GM12891 (cell line): Measurements from ENCODE around the gene MPPED2.

Source experiments
- DNase-seq: peaks from one replicate; pipeline ENCODE4 v3.0.0; 2011; ENCODE audit warnings: low spot score; ENCODE audit not compliant: insufficient read length
- FAIRE-seq: peaks from 2 replicates; lab custom pipeline; 2011; peaks lifted over from hg19 to GRCh38; lab: Jason Lieb, UNC
- PAX5 ChIP-seq: IDR thresholded peaks from 2 replicates; pipeline ENCODE4 v1.6.1; 2011; ENCODE audit warnings: low read length, moderate library complexity, mild to moderate bottlenecking; ENCODE audit not compliant: insufficient read depth, severe bottlenecking
- POLR2A ChIP-seq: IDR thresholded peaks from 2 replicates; pipeline ENCODE4 v1.6.1; 2011; ENCODE audit warnings: low read depth, low read length, control low read depth
- POLR2AphosphoS5 ChIP-seq: IDR thresholded peaks from 2 replicates; pipeline ENCODE4 v1.6.1; 2011; ENCODE audit warnings: low read depth, low read length, control low read depth
- POU2F2 ChIP-seq: IDR thresholded peaks from 2 replicates; pipeline ENCODE4 v1.6.1; 2011; ENCODE audit warnings: low read depth, mild to moderate bottlenecking, control low read depth, low read length, moderate library complexity
- SPI1 ChIP-seq: IDR thresholded peaks from 2 replicates; pipeline ENCODE4 v1.6.1; 2011; ENCODE audit warnings: low read depth, low read length, control low read depth
- TAF1 ChIP-seq: IDR thresholded peaks from 2 replicates; pipeline ENCODE4 v1.6.1; 2011; ENCODE audit warnings: low read depth, low read length, control low read depth

The MPPED2 gene

DNA sequence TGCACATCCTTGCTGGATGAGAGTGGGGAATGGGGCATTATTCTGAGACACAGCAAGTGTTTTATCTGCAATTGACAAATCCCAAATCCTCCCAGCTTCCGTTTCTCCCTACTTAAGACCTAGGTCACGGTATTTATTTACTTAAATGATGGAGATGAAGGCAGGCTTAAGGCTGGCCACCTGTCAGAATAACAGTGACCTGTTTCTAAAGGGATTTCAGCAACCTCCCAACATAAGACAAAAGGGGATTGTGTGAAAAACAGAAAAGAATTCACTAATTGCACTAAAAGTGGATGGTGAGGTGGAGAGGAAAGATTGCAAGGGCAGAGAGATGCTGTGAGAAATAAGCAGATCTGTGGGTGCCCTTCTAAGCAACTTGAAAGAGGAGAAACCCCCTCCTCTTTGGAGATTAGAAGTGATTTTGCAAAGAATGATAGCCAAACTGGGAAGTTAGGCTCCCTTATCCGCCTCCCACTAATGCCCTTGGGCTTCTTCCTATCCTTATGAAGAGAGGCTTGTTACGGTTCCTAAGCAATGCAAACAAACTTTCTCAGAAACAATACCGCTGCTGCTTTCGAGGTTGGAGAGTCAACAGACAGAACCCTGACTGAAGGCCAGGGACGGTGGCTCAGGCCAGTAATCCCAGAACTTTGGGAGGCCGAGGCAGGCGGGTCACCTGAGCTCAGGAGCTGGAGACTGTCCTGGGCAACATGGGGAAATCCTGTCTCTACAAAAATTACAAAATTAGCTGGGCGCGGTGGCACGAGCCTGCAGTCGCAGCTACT is 179.0 kb downstream of the MPPED2 start:
- DNase-seq (no peak), FAIRE-seq (no peak)
- TF ChIP-seq POU2F2, result no peak
- no peak for TF ChIP-seq POLR2AphosphoS5
- no peak for TF ChIP-seq SPI1
- TF ChIP-seq PAX5, result no peak
- TF ChIP-seq POLR2A, result no peak
- TF ChIP-seq TAF1, result no peak

DNA sequence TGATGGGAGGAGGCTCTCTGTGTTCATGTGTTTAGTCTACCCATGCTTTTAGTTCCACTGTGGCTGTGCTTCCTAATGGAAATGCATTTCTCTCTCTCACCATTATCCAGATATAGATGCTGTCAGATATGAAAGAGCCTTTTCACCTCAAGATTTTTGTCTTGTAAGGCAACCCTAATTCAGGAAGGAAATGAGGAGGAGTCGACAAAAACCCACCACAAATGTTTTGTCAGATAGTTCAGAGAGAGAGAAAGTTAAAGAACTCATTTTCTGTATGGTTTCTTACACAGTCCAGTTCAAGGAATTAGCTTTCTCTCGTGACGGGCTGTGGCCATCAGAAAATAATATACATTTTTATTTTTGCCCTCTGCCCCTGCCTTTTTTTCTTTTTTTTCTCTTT is 180.8 kb downstream of the MPPED2 start:
- FAIRE-seq (no peak), DNase-seq (no peak)
- no peak for TF ChIP-seq POLR2AphosphoS5
- no peak for TF ChIP-seq SPI1
- TF ChIP-seq PAX5, result no peak
- no peak for TF ChIP-seq POU2F2
- TF ChIP-seq TAF1, result no peak
- TF ChIP-seq POLR2A, result no peak

DNA sequence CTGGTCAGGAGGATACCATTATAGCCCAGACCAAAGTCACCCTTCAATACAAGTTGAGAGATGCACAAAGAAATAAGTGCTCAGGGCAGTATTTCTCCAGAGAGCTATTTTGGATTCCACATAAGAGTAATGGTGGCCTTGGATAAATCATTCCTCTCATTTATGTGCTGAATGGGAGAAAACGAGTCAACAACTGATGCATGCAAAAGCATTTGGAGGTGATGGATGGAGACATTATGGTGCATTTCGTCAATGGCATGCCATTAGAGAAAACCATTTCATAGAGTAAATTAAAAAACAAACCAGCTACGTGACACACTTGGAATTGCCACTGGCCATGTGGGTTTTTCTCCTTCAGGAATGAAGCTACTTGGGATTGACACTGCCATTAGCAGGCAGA is 182.0 kb downstream of the MPPED2 start:
- DNase-seq (no peak), FAIRE-seq (no peak)
- no peak for TF ChIP-seq POU2F2
- TF ChIP-seq SPI1, result no peak
- no peak for TF ChIP-seq POLR2AphosphoS5
- TF ChIP-seq PAX5, result no peak
- no peak for TF ChIP-seq POLR2A
- no peak for TF ChIP-seq TAF1

DNA sequence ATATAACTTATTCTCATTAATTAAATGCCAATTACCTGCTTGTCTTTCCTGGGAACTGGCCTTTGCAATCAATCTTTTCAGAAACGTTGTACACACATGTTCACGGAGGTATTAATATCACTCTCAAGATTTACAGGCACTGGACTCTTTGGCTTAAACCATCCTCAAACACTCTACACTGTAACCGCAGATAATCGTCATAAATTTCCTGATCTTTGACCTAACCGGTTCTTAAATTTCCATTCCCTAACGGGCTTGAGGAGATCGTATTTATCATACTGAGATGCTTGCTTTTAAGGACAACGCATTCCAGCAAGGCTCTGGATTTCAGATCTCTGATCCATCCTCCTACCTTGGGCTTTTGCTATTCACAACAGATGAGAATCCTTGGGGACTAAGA is 190.4 kb downstream of the MPPED2 start:
- DNase-seq, result no peak
- TF ChIP-seq POLR2AphosphoS5 (no peak), TAF1 (no peak), POU2F2 (no peak)
- FAIRE-seq, result no peak

DNA sequence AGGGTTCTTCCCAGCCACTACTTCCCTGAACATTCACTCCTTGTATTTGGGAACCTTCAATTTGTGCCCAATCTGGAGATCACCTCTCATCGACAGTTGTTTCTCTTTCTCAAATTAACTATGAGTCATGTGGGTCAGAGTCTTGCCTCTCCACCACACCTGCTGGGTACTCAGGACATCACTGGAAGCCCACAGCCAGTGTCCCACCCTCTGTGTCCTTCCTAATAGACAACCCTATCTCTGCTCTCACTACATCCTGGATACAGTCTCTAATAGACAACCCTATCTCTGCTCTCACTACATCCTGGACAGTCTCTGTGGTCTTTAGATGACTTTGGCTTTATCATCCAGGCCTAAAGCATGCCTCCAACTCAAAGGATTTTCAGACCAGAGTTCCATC is 193.1 kb downstream of the MPPED2 start:
- FAIRE-seq, result no peak
- TF ChIP-seq POLR2A, result no peak

DNA sequence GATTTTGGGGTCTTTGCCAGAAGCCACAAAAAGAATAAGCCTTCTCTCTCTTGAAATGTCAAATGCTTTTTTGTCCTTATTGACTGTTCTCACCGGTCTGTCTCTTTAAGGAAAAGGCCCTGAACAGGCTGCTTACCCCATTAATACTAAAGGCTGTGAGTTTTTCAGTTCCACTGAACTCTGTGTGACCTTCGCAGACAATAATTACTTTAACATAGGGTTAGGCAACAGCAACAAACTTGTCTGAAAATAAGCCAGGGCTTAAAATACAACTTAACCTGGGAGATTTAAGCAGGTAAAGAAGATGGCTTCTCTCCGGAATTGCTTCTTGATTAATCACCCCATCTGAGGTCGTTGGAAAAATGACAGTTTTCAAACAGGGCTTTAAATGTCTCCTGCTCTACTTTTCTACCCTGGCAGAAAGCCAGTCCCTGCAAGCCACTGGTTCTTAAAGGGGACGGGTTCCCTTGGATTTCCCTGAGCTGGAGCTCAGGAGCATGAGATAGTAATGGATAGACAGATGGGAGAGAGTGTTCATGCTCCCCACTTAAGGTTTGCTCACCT is 193.8 kb downstream of the MPPED2 start:
- DNase-seq (no peak), FAIRE-seq (no peak)
- no peak for TF ChIP-seq TAF1
- no peak for TF ChIP-seq SPI1
- no peak for TF ChIP-seq POLR2AphosphoS5
- no peak for TF ChIP-seq POLR2A
- TF ChIP-seq POU2F2, result no peak
- no peak for TF ChIP-seq PAX5

More for the DNA sequence above, 193.1 kb downstream of the MPPED2 start:
- no peak for DNase-seq

DNA sequence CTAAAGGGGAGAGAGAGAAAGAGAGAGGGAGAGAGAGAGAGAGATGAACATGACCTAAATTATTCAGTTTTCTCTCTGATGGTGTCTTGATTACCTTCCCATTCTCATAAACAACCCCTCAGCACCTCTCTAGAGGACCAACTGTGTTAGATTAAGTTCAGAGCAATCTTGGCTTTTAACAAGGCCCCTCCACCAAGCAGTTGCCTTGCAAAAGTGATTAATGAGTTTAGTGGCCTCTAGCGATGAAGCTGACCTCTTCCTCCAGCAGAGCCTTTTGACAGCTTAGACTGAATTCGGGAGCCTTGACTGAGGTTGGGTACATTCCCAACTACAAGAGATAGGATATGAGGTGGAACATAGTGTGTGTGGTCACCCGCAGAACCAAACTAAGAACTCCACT is 197.2 kb downstream of the MPPED2 start:
- FAIRE-seq, result no peak
- no peak for DNase-seq
- TF ChIP-seq SPI1, result no peak
- no peak for TF ChIP-seq POU2F2
- TF ChIP-seq TAF1, result no peak
- no peak for TF ChIP-seq POLR2AphosphoS5
- TF ChIP-seq POLR2A, result no peak
- no peak for TF ChIP-seq PAX5

DNA sequence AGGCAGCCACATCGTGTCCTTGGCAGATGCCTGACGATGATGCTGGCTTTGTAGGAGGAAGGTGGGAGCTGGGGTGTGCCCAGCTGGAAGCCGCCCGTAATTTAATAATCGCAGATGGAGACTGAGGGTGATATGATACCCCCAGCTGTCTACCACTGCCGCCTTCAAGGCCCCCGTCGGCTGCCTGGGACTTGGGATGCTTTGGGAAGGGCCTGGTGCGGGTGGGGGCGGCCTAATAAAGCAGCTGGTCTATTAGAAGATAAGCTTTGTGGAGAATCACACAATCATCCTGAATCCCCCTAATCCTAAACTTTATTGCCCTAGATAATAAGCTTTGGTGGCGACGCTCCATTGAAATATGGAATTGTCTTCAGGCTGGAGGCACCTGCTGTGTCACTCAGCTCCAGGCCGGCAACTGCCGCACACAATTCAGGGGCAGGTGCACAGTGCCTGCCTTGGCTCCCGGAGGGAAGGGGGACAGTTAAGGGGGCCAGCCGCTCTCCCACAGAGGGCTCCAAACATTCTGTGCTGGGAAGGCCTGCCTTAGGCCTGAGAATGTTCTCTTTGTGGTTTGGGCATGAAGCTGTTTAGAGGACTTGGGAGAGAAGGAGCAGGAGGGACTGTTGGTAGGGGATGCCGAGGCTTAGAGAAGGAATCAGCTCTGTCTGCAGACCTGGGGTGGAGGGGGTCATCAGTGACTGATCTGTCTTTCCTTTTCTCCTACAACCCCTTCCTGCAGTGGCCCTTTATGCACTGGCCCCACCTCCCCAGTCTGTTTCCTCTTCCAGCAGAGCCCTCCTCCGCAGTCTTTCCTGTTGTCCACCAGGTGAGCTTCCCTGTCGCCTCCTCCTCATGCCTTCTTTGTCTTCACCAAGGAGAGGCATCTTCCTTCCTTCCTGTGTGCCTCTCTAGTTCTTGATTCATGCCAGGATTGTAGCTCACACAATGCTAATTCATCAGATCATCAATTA is 198.0 kb downstream of the MPPED2 start:
- TF ChIP-seq POLR2A, result no peak
- TF ChIP-seq PAX5, result no peak
- TF ChIP-seq SPI1, result no peak
- no peak for TF ChIP-seq TAF1
- no peak for TF ChIP-seq POU2F2
- TF ChIP-seq POLR2AphosphoS5, result no peak
- FAIRE-seq, result no peak

DNA sequence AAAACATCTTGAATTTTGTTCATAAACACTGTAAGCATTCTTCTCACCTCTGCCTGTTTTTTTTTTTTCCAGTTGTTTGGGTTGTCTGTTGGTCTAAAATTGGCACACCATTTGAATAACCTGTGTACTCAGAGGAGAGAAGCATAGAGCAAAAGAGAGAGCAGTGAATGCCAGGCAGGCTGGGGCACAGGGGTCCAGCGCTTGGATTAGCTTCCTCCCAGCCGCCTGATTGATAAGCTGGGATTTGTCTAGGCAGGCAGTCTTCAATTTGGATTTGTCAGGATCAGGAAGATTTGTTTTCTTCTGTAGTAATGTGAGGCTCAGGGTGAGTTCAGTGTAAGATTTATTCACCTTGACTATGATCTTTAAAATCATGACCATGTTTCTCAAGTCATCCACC is 204.3 kb downstream of the MPPED2 start:
- DNase-seq (no peak), FAIRE-seq (no peak)
- no peak for TF ChIP-seq TAF1
- TF ChIP-seq SPI1, result no peak
- TF ChIP-seq POU2F2, result no peak
- no peak for TF ChIP-seq PAX5
- TF ChIP-seq POLR2A, result no peak
- no peak for TF ChIP-seq POLR2AphosphoS5

More for the DNA sequence above, 198.0 kb downstream of the MPPED2 start:
- no peak for DNase-seq
